ENCODE data around the gene UNKL.

The UNKL gene

GRCh38 chr16:1425616-1426370 lies 11.3 kb upstream of the UNKL start:
- no peaks in the 10 kb centered on the region for H3K27me3 ChIP-seq (ENCODE audit: control insufficient read depth, insufficient read depth, low read length)
- H3K9me3 ChIP-seq (ENCODE audit: control insufficient read depth, low read length) = no peaks in the 10 kb centered on the region
- H3K9ac ChIP-seq = no peak overlapping the region
- H3K4me2 ChIP-seq (ENCODE audit: low read length) = no peak overlapping the region
- H3K4me3 ChIP-seq (ENCODE audit: low read depth, low read length) = no peak overlapping the region
- H3K27ac ChIP-seq = no peak overlapping the region
- peaks cover 4% of the 10 kb centered on the region for H3K4me1 ChIP-seq
- no peak overlapping the region for H2AFZ ChIP-seq
- H3K36me3 ChIP-seq (ENCODE audit: control insufficient read depth, insufficient read depth, low read length) = no peaks in the 10 kb centered on the region
- TF ChIP-seq, protein P1, sequence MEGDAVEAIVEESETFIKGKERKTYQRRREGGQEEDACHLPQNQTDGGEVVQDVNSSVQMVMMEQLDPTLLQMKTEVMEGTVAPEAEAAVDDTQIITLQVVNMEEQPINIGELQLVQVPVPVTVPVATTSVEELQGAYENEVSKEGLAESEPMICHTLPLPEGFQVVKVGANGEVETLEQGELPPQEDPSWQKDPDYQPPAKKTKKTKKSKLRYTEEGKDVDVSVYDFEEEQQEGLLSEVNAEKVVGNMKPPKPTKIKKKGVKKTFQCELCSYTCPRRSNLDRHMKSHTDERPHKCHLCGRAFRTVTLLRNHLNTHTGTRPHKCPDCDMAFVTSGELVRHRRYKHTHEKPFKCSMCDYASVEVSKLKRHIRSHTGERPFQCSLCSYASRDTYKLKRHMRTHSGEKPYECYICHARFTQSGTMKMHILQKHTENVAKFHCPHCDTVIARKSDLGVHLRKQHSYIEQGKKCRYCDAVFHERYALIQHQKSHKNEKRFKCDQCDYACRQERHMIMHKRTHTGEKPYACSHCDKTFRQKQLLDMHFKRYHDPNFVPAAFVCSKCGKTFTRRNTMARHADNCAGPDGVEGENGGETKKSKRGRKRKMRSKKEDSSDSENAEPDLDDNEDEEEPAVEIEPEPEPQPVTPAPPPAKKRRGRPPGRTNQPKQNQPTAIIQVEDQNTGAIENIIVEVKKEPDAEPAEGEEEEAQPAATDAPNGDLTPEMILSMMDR (IDR thresholded peaks at IDR 0.05) = no peak
- H3K79me2 ChIP-seq = no peaks in the 10 kb centered on the region

DNA sequence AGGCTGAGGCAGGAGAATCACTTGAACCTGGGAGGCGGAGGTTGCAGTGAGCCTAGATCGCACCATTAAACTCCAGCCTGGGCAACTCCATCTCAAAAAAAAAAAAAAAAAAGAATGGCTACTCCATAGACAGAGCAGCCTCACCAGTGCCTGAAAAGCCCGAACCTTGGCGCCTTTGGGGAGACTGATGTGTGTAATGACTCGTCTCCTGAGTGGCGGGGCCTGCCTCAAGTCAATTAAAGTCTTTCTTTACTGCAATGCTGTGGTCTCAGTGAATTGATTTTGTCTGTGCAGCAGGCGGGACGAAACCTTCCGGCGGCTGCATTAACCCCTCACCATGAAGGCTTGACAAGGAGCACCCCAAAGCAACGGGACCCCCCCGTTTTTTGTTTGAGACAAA lies 9.5 kb upstream of the UNKL start:
- H3K36me3 ChIP-seq (ENCODE audit: control insufficient read depth, insufficient read depth, low read length) = no peaks in the 10 kb centered on the region
- no peaks in the 10 kb centered on the region for H3K27me3 ChIP-seq (ENCODE audit: control insufficient read depth, insufficient read depth, low read length)
- H3K9me3 ChIP-seq (ENCODE audit: control insufficient read depth, low read length) = no peaks in the 10 kb centered on the region
- no peak overlapping the region for H3K27ac ChIP-seq
- H3K9ac ChIP-seq = no peak overlapping the region
- H3K4me2 ChIP-seq (ENCODE audit: low read length) = no peak overlapping the region
- H3K4me3 ChIP-seq (ENCODE audit: low read depth, low read length) = no peak overlapping the region
- H3K79me2 ChIP-seq = peaks cover 7% of the 10 kb centered on the region
- H2AFZ ChIP-seq = no peak overlapping the region
- TF ChIP-seq, protein P1 (IDR thresholded peaks at IDR 0.05) = no peak
- H3K4me1 ChIP-seq = peaks cover 7% of the 10 kb centered on the region

GRCh38 chr16:1422076-1422475 lies 7.6 kb upstream of the UNKL start:
- no peak overlapping the region for H3K4me3 ChIP-seq (ENCODE audit: low read depth, low read length)
- no peak overlapping the region for H3K9ac ChIP-seq
- peaks cover 7% of the 10 kb centered on the region for H3K79me2 ChIP-seq
- no peaks in the 10 kb centered on the region for H3K9me3 ChIP-seq (ENCODE audit: control insufficient read depth, low read length)
- H2AFZ ChIP-seq = no peak overlapping the region
- TF ChIP-seq, protein P1 (IDR thresholded peaks at IDR 0.05) = no peak
- no peaks in the 10 kb centered on the region for H3K27me3 ChIP-seq (ENCODE audit: control insufficient read depth, insufficient read depth, low read length)
- H3K4me2 ChIP-seq (ENCODE audit: low read length) = no peak overlapping the region
- peaks cover 7% of the 10 kb centered on the region for H3K4me1 ChIP-seq
- H3K27ac ChIP-seq = no peak overlapping the region
- no peaks in the 10 kb centered on the region for H3K36me3 ChIP-seq (ENCODE audit: control insufficient read depth, insufficient read depth, low read length)

- peak overlapping the region; percentile 86 for H3K27ac ChIP-seq
- TF ChIP-seq, protein P1 (IDR thresholded peaks at IDR 0.05) = no peak
These were observed 5.6 kb upstream of the UNKL start for GRCh38 chr16:1420111-1420539.

DNA sequence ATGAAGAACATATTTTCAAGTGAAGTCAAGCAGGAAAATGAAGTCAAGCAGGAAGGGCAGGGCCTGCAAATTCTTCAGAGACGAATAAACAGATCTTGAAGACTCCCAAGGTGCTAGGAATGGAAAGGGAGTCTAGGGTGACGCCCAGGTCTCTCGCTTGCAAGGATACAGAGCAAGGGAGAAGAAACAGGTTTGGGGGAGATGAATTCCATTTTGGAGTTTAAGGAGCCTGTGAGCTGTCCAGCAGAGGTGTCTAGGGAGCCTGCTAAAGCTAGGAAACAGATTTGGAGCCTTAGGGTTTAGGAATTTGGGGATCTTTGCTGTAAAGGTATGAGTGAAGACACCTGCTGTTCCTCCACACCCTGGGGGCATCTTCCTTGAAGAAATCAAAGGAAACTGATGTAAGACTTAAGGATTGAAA lies 2.0 kb upstream of the UNKL start:
- no peaks in the 10 kb centered on the region for H3K36me3 ChIP-seq (ENCODE audit: control insufficient read depth, insufficient read depth, low read length)
- no peaks in the 10 kb centered on the region for H3K27me3 ChIP-seq (ENCODE audit: control insufficient read depth, insufficient read depth, low read length)
- H3K4me3 ChIP-seq (ENCODE audit: low read depth, low read length) = no peak overlapping the region
- H3K27ac ChIP-seq = no peak overlapping the region
- H3K9ac ChIP-seq = no peak overlapping the region
- no peak overlapping the region for H2AFZ ChIP-seq
- peaks cover 9% of the 10 kb centered on the region for H3K79me2 ChIP-seq
- H3K9me3 ChIP-seq (ENCODE audit: control insufficient read depth, low read length) = no peaks in the 10 kb centered on the region
- no peak overlapping the region for H3K4me2 ChIP-seq (ENCODE audit: low read length)
- TF ChIP-seq, protein P1 (IDR thresholded peaks at IDR 0.05) = no peak
- peaks cover 7% of the 10 kb centered on the region for H3K4me1 ChIP-seq

More at GRCh38 chr16:1420111-1420539, 5.6 kb upstream of the UNKL start:
- peaks cover 7% of the 10 kb centered on the region for H3K4me1 ChIP-seq
- H3K9ac ChIP-seq = peak overlapping the region; percentile 5
- no peaks in the 10 kb centered on the region for H3K36me3 ChIP-seq (ENCODE audit: control insufficient read depth, insufficient read depth, low read length)
- peak overlapping the region; percentile 93 for H2AFZ ChIP-seq
- H3K9me3 ChIP-seq (ENCODE audit: control insufficient read depth, low read length) = no peaks in the 10 kb centered on the region
- H3K27me3 ChIP-seq (ENCODE audit: control insufficient read depth, insufficient read depth, low read length) = no peaks in the 10 kb centered on the region
- peaks cover 7% of the 10 kb centered on the region for H3K79me2 ChIP-seq
- peak overlapping the region; percentile 96 for H3K4me3 ChIP-seq (ENCODE audit: low read depth, low read length)
- peak overlapping the region; percentile 91 for H3K4me2 ChIP-seq (ENCODE audit: low read length)

All from parathyroid adenoma (tissue), 2 donors.